SK-N-SH (cell line): ENCODE results near the gene CSNK1E.

Source experiments
- CHD2 ChIP-seq: fragments of 150-350 bp; IDR thresholded peaks from 2 replicates; pipeline ENCODE4 v1.6.1; 2018; ENCODE audit warnings: low read length; ENCODE audit not compliant: partially characterized antibody
- EZH2phosphoT487 ChIP-seq: fragments of 200-600 bp; sonication (generic); IDR thresholded peaks from 2 replicates; pipeline ENCODE4 v1.6.1; 2017; ENCODE audit warnings: low read depth, mixed run types, mild to moderate bottlenecking, antibody characterized with exemption, moderate library complexity, borderline replicate concordance
- GABPA ChIP-seq: IDR thresholded peaks from 2 replicates; pipeline ENCODE4 v1.4.0; 2012; ENCODE audit warnings: low read depth, mild to moderate bottlenecking
- GATA2 ChIP-seq: sonication (generic); formaldehyde crosslinking; IDR thresholded peaks from 2 replicates; pipeline ENCODE4 v1.5.0; 2020; ENCODE audit warnings: mild to moderate bottlenecking, missing genetic modification reagents
- JUND ChIP-seq: IDR thresholded peaks from 2 replicates; pipeline ENCODE4 v1.4.0; 2012
- MXI1 ChIP-seq: IDR thresholded peaks from 2 replicates; pipeline ENCODE4 v1.6.1; 2012; ENCODE audit warnings: mild to moderate bottlenecking, low read depth, low read length, improper control_type of control experiment
- NFIC ChIP-seq: IDR thresholded peaks from 2 replicates; pipeline ENCODE4 v1.4.0; 2012; ENCODE audit warnings: borderline replicate concordance
- POLR2AphosphoS5 ChIP-seq: IDR thresholded peaks from 2 replicates; pipeline ENCODE4 v1.6.1; 2012; ENCODE audit warnings: low read depth, low read length
- TF ChIP-seq, protein P1 (sequence below): fragments of 200-600 bp; sonication (generic); IDR thresholded peaks from 2 replicates; pipeline ENCODE4 v1.6.1; 2017; ENCODE audit warnings: antibody characterized with exemption, mild to moderate bottlenecking, moderate library complexity
- TF ChIP-seq, protein P2 (sequence below): IDR thresholded peaks from 2 replicates; pipeline ENCODE4 v1.4.0; 2012; ENCODE audit warnings: low read depth
- TF ChIP-seq, protein P3 (sequence below): IDR thresholded peaks from 2 replicates; pipeline ENCODE4 v1.6.1; 2012; ENCODE audit warnings: mild to moderate bottlenecking, low read depth, low read length, moderate library complexity
- TF ChIP-seq, protein P4 (sequence below): IDR thresholded peaks from 2 replicates; pipeline ENCODE4; 2012
- TF ChIP-seq, protein P5 (sequence below): fragments of 150-350 bp; IDR thresholded peaks from 2 replicates; pipeline ENCODE4 v1.6.1; 2017; ENCODE audit warnings: antibody characterized with exemption, low read length, low read depth, borderline replicate concordance

DNA sequence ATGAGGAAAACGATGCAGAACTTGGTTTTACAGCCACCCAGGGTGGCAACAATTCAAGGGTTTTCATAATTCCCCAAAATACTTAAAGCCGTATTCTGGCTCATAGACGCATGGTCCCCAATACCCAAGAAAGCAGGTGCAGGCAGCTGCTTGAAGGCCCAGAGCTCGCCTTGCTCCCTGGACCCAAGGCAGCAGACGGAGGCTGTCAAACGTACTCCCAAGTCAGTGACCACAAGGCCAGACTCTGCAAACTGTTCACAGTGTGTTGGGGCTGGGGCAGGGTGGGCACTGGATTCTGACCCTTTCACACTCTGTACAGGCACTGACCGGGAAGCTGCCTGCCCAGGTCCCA, 65.9 kb downstream of the CSNK1E start:
- TF ChIP-seq CHD2, result no peak
- TF ChIP-seq, protein P1, sequence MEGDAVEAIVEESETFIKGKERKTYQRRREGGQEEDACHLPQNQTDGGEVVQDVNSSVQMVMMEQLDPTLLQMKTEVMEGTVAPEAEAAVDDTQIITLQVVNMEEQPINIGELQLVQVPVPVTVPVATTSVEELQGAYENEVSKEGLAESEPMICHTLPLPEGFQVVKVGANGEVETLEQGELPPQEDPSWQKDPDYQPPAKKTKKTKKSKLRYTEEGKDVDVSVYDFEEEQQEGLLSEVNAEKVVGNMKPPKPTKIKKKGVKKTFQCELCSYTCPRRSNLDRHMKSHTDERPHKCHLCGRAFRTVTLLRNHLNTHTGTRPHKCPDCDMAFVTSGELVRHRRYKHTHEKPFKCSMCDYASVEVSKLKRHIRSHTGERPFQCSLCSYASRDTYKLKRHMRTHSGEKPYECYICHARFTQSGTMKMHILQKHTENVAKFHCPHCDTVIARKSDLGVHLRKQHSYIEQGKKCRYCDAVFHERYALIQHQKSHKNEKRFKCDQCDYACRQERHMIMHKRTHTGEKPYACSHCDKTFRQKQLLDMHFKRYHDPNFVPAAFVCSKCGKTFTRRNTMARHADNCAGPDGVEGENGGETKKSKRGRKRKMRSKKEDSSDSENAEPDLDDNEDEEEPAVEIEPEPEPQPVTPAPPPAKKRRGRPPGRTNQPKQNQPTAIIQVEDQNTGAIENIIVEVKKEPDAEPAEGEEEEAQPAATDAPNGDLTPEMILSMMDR, result no peak
- TF ChIP-seq EZH2phosphoT487, result no peak
- TF ChIP-seq, protein P2, sequence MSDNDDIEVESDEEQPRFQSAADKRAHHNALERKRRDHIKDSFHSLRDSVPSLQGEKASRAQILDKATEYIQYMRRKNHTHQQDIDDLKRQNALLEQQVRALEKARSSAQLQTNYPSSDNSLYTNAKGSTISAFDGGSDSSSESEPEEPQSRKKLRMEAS, result no peak
- no peak for TF ChIP-seq POLR2AphosphoS5
- TF ChIP-seq, protein P3, sequence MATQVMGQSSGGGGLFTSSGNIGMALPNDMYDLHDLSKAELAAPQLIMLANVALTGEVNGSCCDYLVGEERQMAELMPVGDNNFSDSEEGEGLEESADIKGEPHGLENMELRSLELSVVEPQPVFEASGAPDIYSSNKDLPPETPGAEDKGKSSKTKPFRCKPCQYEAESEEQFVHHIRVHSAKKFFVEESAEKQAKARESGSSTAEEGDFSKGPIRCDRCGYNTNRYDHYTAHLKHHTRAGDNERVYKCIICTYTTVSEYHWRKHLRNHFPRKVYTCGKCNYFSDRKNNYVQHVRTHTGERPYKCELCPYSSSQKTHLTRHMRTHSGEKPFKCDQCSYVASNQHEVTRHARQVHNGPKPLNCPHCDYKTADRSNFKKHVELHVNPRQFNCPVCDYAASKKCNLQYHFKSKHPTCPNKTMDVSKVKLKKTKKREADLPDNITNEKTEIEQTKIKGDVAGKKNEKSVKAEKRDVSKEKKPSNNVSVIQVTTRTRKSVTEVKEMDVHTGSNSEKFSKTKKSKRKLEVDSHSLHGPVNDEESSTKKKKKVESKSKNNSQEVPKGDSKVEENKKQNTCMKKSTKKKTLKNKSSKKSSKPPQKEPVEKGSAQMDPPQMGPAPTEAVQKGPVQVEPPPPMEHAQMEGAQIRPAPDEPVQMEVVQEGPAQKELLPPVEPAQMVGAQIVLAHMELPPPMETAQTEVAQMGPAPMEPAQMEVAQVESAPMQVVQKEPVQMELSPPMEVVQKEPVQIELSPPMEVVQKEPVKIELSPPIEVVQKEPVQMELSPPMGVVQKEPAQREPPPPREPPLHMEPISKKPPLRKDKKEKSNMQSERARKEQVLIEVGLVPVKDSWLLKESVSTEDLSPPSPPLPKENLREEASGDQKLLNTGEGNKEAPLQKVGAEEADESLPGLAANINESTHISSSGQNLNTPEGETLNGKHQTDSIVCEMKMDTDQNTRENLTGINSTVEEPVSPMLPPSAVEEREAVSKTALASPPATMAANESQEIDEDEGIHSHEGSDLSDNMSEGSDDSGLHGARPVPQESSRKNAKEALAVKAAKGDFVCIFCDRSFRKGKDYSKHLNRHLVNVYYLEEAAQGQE, result no peak
- no peak for TF ChIP-seq NFIC
- TF ChIP-seq MXI1, result no peak
- TF ChIP-seq JUND, result no peak
- TF ChIP-seq, protein P4, sequence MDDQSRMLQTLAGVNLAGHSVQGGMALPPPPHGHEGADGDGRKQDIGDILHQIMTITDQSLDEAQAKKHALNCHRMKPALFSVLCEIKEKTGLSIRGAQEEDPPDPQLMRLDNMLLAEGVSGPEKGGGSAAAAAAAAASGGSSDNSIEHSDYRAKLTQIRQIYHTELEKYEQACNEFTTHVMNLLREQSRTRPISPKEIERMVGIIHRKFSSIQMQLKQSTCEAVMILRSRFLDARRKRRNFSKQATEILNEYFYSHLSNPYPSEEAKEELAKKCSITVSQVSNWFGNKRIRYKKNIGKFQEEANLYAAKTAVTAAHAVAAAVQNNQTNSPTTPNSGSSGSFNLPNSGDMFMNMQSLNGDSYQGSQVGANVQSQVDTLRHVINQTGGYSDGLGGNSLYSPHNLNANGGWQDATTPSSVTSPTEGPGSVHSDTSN, result no peak
- no peak for TF ChIP-seq GABPA
- no peak for TF ChIP-seq GATA2
- TF ChIP-seq, protein P5, sequence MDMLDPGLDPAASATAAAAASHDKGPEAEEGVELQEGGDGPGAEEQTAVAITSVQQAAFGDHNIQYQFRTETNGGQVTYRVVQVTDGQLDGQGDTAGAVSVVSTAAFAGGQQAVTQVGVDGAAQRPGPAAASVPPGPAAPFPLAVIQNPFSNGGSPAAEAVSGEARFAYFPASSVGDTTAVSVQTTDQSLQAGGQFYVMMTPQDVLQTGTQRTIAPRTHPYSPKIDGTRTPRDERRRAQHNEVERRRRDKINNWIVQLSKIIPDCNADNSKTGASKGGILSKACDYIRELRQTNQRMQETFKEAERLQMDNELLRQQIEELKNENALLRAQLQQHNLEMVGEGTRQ, result no peak
